ENCODE data around the gene WFIKKN2.
"Not testable (repeated sequence)": the region's sequence is repeated elsewhere in the genome, so short reads cannot be mapped to it uniquely, and the experiment has no call there.

WFIKKN2 gene

DNA sequence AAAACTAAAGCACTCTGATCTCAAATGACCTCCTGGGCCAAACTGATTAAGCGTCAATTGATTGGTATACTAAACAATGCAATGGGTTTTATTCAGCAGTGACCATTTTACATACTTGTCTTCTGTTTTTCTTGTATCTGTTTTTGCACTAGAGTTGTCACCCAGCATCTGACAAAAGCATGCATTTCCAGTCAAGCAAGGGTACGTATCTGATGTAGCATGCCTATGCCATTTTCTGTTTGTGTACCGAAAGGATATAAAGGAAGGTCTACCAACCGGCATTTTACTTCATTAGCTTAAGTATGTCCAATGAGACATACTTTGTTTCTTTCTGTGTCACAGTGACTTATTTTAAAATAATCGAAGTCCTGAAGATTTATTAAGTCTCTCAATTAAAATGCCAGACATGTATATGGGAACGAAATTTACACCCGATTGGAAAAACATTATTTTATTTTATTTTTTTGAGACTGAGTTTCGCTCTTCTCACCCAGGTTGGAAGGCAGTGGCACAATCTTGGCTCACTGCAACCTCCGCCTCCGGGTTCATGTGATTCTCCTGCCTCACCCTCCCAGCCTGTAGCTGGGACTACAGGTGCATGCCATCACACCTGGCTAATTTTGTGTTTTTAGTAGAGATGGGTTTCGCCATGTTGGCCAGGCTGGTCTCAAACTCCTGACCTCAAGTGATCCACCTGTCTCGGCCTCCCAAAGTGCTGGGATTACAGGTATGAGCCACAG lies 23.3 kb downstream of the WFIKKN2 start:
- no peak for DNase-seq

GRCh38 chr17:50859727-50860126 lies 24.3 kb downstream of the WFIKKN2 start:
- not testable (repeated sequence) for DNase-seq

- DNase-seq, result no peak
Measured at GRCh38 chr17:50861334-50861676, 25.9 kb downstream of the WFIKKN2 start.

- no peak for DNase-seq
Measured at GRCh38 chr17:50861822-50862528, 26.6 kb downstream of the WFIKKN2 start.

DNA sequence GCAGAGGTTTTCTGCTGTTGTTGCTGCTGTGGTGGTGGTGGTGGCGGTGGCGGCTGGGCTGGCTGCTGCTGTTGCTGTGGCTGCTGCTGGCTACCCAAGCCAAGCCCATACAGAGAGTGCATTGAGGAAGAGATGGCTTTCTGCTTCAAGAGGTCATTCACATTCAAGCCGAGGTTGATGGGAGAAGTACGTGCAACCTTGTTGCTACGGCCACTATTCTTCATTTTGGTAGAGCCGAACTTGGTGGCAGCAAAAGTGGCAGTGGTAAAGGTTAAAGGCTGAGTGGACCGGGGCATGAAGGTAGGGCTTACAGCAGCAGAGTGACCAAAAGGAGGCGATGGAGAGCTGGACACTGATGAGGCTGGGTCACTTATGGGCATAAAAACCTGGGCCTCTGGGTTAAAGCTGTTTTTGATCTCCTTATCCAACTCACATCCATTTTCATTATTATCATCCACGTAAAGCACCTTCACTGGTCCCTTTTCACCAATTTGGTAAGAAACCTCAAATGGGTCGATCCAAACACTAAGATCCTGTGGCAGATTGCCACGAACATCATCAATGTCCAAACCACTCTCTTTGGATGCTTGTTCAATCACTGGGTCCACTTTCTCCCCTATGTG lies 27.9 kb downstream of the WFIKKN2 start:
- DNase-seq, result peak; percentile 2

- no peak for DNase-seq
Measured at GRCh38 chr17:50863931-50864330, 28.5 kb downstream of the WFIKKN2 start.

- no peak for DNase-seq
Measured at GRCh38 chr17:50864747-50865059, 29.3 kb downstream of the WFIKKN2 start.

DNA sequence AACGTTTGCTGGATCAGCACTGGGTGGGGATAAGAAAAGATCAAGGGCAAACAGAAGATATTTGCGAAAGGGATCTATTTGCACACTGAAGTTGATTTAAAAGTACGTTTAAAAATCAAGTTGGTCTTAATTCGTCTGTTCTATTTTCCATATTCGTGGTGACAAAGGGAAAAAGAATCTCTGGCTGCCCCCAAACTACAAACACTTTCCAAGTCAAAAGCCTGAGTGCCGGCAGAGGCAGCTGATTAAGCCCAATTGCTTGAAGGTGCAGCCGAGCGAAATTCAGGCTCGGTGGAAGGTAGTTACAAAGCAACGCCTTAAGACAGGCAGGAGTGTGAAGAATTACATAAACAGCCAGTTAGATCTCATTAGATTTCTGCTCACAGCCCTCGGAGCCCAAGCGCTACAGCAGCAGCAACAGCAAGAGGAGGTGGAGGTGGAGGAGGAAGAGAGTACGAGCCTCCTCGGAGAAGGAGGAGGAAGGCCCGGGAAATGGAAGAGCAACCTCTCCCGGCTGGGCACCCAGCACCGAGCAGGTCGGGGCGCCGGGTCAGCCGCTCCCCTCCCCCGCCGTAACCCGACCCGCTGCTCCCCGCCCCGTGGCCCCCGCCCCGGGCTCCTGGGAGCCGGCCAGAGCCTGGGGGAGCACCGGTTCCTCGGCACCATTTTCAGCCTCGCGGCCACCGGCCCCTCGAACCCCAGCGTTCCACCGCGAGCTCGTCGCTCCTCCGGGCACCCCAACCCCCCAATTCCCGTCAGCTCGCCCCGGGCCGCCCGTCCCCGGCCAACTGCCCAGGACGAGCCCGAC lies 29.9 kb downstream of the WFIKKN2 start:
- no peak for DNase-seq

- no peak for DNase-seq
Measured at GRCh38 chr17:50865868-50866260, 30.5 kb downstream of the WFIKKN2 start.

DNA sequence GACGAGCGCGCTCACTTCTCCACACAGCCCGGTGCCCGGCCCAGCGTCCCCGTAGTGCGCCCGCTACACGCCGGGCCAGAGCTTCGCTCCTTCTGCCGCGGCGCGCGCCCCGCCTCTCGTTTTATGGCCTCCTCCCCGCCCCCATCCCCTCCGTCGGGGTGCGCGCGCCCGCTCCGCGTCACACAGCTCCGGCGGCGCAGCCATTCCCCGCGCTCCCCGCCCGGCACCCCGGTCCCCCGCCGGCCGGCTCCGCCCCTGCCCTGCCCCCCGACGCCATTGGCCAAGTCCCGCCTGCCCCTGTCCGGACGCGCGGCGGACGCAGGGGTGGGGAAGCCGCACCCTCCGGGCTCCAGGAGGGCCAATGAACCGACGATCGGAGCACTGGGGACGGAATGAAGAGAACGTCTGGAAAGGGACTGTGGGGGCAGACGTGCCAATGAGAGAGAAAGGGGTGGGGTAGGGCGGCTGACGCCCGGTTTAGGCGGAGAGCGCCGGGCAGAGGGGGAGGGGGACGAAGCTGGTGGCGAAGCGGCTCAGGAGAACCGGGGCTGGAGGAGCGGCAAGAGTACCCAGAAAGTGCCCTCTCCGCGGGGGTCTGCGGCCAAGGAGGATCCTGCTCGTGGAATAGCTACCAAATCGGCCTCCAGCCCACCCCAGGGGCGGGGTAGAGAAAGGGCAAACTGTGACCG lies 31.0 kb downstream of the WFIKKN2 start, which contains the start of gene TOB1:
Gene TOB1 (minus strand): TSS at position 94 of the 689 bp plus-strand sequence. CDS start 2,337 bp downstream, outside the sequence.
- DNase-seq, result peak; percentile 98

DNA sequence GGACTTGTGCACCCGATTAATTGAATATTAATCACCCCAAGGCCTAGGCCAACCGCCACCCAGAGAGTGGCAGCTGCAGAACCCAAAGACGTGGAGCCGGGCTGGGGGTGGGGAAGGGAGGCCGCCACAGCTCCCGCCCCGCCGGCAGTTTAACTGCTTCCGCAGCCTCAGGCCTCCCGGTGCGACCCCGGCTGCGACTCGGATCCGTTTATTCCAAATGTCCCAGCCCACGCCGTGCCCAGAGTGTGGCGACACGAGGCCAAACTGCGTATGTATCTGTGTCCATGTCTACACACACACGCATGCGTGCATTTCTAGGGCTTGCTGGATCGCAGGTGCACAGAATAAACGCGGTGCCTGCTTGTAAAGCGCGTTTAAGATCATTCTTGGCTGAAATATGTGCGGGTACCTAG lies 31.6 kb downstream of the WFIKKN2 start:
- DNase-seq, result peak; percentile 75

- peak; percentile 96 for DNase-seq
Measured at GRCh38 chr17:50867363-50868139, 32.2 kb downstream of the WFIKKN2 start.

GRCh38 chr17:50868140-50868438 lies 32.7 kb downstream of the WFIKKN2 start:
- no peak for DNase-seq

DNA sequence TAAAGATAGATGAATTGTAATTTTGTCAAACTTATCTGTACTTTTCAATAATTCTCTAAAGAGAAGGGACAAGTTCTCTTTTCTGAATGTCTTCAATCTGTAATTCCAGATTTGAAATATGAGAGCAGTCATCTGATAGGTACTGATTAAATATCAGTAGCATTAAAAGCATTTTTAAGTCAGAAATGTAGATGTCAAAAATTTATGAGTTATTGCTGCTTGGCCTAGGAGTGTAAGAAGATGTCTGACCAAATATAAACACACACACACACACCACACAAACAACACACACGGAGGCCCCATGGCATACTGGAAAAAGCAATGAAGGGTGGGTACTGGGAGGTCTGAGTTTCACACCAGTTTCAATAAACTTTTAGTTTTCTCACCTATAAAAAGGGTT lies 33.2 kb downstream of the WFIKKN2 start:
- no peak for DNase-seq

DNA sequence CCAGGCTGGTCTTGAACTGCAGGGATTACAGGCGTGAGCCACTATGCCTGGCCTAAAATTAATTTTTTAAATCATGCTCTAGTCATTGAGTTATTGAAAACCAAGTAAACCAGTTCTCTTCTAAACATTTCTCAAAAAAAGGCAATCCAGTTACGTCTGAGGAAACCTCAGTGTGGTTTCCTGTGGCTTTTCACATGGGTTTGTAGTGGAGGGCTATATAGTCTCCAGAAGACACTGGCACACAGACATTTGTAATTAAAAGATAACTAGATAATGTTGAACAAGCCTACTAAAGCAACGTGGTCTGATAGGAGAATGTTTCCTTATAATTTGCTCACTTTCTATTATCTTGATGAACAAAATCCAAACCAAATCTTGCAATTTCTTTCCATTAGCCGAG lies 36.0 kb downstream of the WFIKKN2 start:
- no peak for DNase-seq

DNA sequence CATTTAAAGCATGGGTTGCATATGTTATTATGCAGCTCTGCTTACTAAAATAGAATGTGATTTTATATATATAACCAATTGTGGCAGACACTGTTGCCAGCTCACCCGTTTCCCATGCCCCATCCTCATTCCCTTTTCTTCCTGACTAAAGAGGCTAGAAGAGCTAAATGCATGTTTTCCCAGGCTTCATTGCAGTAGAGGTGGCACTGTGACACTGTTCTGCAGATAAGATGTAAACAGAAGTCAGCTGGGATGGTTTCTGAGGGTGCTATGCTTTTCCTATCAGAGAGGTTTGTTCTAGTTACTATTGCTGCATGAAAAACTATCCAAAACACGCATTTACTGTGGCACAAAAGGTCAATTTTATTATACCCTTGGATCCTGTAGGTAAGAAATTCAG lies 36.5 kb downstream of the WFIKKN2 start:
- no peak for DNase-seq

- no peak for DNase-seq
Measured at GRCh38 chr17:50872710-50873424, 37.5 kb downstream of the WFIKKN2 start.

- DNase-seq, result no peak
Measured at GRCh38 chr17:50875074-50875473, 39.7 kb downstream of the WFIKKN2 start.

DNA sequence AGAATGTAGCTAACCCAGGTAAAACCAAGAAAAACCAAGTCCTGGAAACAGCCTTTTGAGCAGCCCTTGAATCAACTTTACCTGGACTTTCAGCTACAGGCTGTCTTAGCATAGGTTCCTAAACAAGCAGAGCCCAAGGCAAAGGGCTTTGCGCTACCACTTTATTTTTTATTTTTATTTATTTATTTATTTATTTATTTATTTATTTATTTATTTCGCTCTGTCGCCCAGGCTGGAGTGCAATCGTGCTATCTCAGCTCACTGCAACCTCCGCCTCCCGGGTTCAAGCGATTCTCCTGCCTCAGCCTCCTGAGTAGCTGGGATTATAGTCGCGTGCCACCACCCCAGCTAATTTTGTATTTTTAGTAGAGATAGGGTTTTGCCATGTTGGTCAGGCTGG lies 41.7 kb downstream of the WFIKKN2 start:
- not testable (repeated sequence) for DNase-seq

GRCh38 chr17:50877838-50878237 lies 42.5 kb downstream of the WFIKKN2 start:
- no peak for DNase-seq

DNA sequence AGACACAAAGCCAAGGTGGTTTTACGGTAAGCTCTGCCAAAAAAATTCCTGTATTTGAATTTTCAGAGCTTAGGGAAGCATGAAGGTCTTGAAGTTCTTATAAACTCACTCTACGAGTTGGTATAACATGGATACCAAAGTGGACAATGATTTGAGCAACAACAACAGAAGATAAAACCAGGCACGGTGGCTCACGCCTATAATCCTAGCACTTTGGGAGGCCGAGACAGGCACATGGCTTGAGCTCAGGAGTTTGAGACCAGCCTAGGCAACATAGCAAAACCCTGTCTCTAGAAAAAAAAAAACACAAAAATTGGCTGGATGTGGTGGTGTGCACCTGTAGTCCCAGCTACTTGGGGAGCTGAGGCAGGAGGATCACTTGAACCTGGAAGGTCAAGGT lies 43.7 kb downstream of the WFIKKN2 start:
- no peak for DNase-seq
